Stimulated activated CD8-positive, alpha-beta memory T cell treated with anti-CD3 and anti-CD28 coated beads, Interleukin-4, amount 100 ng/mL, for 24 hours (primary cell): ENCODE measurements around the gene DCLK3.

Experiments used
- DNase-seq: peaks from one replicate; pipeline ENCODE4 v3.0.0-alpha.2; 2020; ENCODE audit warnings: low read depth

Gene DCLK3

DNA sequence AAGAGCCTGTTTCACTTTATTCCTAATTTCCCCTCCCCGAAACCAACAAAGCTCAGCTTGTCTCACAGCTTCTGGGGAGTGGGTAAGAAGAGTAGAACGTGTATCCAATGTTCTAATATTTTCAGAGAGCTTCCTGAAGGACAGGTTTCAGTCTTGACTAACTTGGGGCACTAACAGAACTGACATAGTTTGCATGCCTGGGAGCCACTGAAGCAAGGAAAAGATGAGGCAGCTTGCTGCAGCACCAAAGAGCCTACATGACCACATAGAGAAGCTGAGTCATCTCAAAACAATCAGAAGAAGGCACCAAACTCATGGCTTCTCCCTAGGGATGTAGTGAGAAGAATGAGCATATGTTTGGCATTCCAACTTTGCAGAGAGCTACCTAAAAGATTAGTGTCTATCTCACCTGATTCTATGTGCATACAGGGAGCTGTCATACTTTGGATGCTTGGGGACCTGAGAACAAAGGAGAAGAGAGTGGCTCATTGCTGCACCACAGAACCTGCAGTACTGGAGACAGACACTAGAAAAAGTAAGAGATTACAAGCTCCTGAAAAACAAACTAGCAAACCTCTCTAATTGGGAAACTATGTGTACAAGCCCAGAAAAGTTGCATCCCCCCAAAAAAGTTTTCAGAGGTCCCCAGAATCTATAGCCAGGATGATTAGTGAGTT lies 86.9 kb downstream of the DCLK3 start:
- DNase-seq = no peak

DNA sequence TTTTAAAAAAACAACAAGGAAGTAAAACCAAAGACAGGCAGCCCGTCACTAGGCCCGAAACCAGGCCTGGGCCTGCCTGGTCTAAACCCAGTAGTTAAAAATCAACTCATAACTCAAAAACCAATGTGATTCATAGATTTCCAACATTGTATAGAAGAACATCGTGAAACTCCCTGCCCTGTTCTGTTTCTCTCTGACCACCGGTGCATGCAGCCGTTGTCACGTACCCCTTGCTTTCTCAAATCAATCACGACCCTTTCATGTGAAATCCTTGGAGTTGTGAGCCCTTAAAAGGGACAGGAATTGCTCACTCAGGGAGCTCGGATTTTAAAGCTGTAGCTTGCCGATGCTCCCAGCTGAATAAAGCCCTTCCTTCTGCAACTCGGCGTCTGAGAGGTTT lies 89.5 kb downstream of the DCLK3 start:
- DNase-seq = no peak

DNA sequence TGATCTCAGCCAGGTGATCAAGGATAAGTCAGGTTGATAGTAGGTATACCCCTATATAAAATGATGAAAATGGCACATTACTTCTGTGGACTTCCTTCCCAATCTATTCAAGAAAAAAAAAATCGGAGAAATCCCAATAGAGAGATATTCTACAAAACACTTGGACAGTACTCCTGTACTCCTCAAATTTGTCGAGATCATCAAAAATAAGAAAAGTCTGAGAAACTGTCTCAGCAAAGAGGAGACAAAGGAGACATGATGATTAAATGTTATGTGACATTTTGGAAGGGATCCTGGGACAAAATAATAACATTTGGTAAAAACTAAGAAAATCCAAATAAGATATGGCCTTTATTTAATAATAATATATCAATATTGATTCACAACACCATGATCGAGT lies 94.6 kb downstream of the DCLK3 start:
- no peak for DNase-seq

- DNase-seq = no peak
Measured at GRCh38 chr3:36666166-36666565, 98.2 kb downstream of the DCLK3 start.

DNA sequence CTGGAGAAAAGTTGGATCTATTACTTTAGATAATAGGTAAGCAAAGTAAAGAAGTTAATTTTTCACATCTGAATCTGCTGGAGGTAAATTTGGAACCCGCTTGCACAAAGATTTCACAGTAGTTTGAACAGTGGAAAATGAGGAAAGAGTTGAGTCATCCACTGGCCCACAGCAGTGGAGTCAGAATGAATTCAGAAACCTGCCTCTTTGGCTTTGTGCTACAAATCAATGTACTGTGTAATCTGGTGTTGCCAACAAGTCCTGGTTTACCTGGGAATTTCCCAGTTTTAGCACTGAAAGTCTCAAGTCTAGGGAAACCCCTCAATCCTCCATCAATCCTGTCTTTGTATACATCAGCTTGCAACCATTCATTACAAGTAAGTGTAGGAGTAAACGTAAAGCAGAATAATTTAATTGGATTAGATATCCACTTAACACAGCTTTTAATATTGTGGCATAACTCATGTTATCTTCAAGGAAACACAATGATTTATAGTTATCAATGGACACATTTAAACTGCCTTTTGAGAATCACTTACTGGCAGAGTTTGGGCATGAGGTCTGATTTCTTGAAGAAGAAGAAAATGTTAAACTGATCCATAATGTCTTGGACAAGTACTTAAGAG lies 100.6 kb downstream of the DCLK3 start:
- DNase-seq = no peak

- DNase-seq = no peak
Measured at GRCh38 chr3:36662626-36663025, 101.7 kb downstream of the DCLK3 start.
